ES-I3 (cell line): ENCODE measurements around the gene SLC38A4.

Source experiments
- H3K36me3 ChIP-seq: 2 replicates; pipeline ENCODE4 v1.6.1; 2013; ENCODE audit warnings: mild to moderate bottlenecking, low read length, control low read depth, moderate library complexity; ENCODE audit not compliant: insufficient read depth
- H3K4me1 ChIP-seq: 2 replicates; pipeline ENCODE4 v1.6.1; 2013; ENCODE audit warnings: mild to moderate bottlenecking, control low read depth, low read length; ENCODE audit not compliant: insufficient read depth
- H3K9ac ChIP-seq: 2 replicates; pipeline ENCODE4 v1.6.1; 2013; ENCODE audit warnings: low read depth, mild to moderate bottlenecking, low read length, moderate library complexity
- H3K9me3 ChIP-seq: 2 replicates; pipeline ENCODE4 v1.6.1; 2013; ENCODE audit warnings: mild to moderate bottlenecking, low read length, moderate library complexity; ENCODE audit not compliant: control insufficient read depth, insufficient read depth

The SLC38A4 gene

DNA sequence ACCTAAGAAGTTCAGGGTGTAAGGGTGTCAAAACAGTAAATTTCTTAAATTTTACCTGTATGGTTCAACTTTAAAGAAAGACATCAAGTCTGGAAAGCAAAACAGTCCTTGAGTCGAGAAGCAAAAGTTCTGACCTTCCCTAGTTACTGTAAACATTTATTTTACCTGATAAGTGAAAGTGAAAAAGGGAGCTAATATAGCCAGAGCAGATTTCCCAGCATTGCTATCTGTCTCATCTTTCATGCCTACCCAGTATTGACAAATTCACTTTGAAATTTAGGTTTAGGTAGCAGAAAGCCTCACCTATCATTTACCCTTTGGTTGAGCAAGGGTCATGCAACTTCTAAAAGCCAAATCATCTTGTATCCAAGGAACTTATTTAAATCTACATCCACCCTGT lies 24.5 kb downstream of the SLC38A4 start:
- Histone ChIP-seq H3K9me3 (no peaks in the 10 kb centered on the region), H3K9ac (no peak overlapping the region)

DNA sequence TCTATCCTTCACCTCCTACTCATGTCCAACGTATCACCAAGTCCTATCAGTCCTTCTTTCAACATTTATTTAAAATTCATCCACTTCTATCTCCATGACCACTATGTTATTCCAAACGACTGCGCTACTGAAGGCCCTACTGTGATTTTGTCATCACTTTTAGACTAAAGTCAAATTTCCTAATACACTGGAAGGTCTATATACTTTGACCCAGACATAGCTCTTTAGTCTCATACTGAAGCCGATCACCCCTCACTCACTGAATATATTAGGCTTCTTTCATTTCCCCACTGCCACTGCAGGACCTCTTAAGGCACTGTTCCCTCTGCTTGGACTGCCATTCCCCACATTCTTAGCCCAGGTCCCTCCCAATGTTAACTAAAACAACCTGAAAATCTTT lies 25.6 kb downstream of the SLC38A4 start:
- Histone ChIP-seq H3K9ac (no peak overlapping the region), H3K36me3 (no peaks in the 10 kb centered on the region), H3K4me1 (no peaks in the 10 kb centered on the region), H3K9me3 (no peaks in the 10 kb centered on the region)

More for the DNA sequence above, 24.5 kb downstream of the SLC38A4 start:
- Histone ChIP-seq H3K36me3 (no peaks in the 10 kb centered on the region), H3K4me1 (no peaks in the 10 kb centered on the region)

GRCh38 chr12:46798648-46799047 lies 27.1 kb downstream of the SLC38A4 start:
- Histone ChIP-seq H3K9ac (no peak overlapping the region), H3K36me3 (no peaks in the 10 kb centered on the region), H3K4me1 (no peaks in the 10 kb centered on the region), H3K9me3 (no peaks in the 10 kb centered on the region)

DNA sequence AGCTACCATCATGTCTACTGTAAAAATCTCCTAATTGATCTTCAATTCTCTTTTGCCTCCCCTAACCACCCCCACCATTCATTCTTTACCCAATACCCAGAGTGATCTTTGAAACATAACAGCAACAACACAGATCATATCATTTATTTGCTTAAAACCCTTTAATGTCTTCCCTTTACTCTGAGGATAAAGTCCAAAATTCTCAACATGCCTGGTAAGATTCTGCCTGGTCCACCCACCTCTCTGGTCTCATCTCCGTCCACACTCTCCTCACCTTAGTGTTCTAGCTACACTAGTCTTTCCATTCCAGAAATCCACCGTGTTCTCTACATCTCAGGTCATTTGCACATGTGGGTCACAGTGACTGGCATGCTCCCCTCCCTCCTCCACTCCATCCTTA lies 27.7 kb downstream of the SLC38A4 start:
- no peaks in the 10 kb centered on the region for H3K4me1 ChIP-seq
- H3K9ac ChIP-seq: no peak overlapping the region
- H3K36me3 ChIP-seq: no peaks in the 10 kb centered on the region
- H3K9me3 ChIP-seq: no peaks in the 10 kb centered on the region

GRCh38 chr12:46795988-46796387 lies 29.8 kb downstream of the SLC38A4 start:
- H3K9me3 ChIP-seq: no peaks in the 10 kb centered on the region
- H3K36me3 ChIP-seq: no peaks in the 10 kb centered on the region
- no peaks in the 10 kb centered on the region for H3K4me1 ChIP-seq

DNA sequence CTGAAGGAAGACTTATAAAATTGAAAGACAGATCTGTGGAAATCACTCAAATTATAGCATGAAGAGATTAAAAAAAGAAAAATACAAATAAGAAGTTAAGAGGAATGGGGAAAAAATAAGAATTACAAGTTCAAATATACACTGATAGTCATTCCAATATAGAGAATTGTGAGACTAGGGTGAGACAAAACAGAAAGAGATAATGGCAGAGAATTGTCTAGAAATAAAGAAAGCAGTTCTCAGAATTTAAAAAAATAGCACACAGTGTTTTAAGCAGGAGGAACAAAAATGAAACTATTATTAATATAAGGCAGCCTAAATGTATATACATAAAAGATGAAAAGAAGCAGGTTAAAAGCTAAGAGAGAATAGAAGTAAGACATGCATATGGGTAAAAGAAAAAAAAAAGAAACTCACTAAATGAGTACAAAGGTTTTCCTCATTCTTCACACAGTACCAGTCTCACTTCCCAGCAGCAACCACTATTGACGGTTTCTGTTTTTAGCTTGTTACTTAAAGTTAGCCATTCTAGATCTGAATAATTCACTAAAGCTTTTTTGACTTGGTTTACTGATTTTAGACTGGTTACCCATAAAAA lies 31.1 kb downstream of the SLC38A4 start:
- Histone ChIP-seq H3K9ac (no peak overlapping the region), H3K9me3 (no peaks in the 10 kb centered on the region), H3K36me3 (no peaks in the 10 kb centered on the region), H3K4me1 (no peaks in the 10 kb centered on the region)

More at GRCh38 chr12:46795988-46796387, 29.8 kb downstream of the SLC38A4 start:
- no peak overlapping the region for H3K9ac ChIP-seq

DNA sequence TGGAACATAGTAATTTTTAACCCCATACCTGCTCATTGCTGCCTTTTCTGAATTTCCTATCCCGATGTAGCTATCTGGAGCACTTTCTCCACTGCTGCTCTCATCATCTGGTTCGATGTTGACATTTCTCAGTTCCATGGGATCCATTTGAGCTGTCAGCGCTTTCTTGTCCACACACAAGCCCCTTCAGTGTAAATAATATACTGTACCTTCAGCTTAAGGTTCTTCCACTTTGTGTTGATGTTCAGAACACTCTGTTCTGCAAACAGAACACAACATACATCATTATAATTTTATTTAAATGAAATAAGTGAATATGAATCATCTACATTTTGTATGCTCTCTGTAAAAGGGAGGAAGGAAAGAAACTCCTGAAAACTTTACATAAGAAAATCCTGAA lies 32.9 kb downstream of the SLC38A4 start:
- H3K4me1 ChIP-seq: no peaks in the 10 kb centered on the region
- no peaks in the 10 kb centered on the region for H3K36me3 ChIP-seq
- no peaks in the 10 kb centered on the region for H3K9me3 ChIP-seq
- no peak overlapping the region for H3K9ac ChIP-seq

DNA sequence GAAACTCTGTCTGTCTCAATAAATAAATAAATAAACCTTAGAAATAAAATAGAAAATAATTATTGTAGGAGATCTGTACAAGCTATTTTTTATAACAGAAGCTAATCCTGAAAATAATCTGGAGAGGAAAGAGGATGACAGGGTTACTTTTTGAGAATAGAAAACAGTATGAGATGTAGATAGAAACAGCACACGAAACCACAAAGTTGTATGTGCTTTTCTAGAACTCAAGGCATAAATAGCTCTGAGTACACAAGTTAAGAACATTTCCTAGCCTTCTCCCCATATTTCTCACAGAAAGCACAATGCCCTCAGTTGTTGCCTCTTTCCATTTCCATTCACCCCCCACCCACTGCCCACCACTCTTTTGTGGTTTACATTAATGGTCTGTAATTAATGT lies 35.7 kb downstream of the SLC38A4 start:
- H3K4me1 ChIP-seq: no peaks in the 10 kb centered on the region
- H3K9ac ChIP-seq: no peak overlapping the region
- no peaks in the 10 kb centered on the region for H3K9me3 ChIP-seq
- no peaks in the 10 kb centered on the region for H3K36me3 ChIP-seq

DNA sequence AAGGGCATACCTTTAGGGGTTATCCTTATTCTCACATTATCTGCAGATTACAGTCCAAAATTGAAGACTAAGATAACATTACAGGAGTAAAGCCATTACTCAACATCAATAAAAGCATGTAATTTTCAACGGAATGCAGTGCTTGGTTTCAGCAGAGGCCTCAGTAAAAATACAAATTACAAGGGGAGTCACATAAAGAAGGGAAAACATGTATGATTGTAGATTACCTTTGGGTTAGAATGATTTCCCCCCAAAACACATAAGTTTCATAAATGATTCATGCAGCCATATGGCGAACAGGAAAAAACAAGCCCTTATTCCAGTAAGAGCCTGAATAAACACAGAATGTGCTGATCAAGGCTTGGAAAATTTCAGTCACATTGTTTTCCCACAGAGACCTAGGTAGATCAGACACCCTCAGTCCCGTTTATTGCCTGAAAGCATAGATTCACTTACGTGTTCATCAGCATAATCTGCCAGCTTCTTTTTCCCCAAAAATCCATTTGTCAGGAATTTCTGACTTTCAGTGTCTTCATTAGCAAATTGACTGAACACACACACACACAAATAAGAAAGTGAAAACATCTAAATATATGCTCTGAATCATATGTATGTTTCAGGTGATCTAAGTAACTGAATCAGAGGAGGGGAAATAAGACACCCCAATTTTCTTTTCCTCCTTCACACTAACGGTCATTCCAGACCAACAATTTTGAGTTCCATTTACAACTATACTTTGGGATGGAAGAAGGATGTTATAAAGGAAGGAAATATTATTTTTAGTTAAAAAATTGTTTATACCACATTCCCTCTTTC lies 37.5 kb downstream of the SLC38A4 start:
- no peaks in the 10 kb centered on the region for H3K9me3 ChIP-seq
- H3K36me3 ChIP-seq: no peaks in the 10 kb centered on the region
- H3K9ac ChIP-seq: no peak overlapping the region
- H3K4me1 ChIP-seq: no peaks in the 10 kb centered on the region

DNA sequence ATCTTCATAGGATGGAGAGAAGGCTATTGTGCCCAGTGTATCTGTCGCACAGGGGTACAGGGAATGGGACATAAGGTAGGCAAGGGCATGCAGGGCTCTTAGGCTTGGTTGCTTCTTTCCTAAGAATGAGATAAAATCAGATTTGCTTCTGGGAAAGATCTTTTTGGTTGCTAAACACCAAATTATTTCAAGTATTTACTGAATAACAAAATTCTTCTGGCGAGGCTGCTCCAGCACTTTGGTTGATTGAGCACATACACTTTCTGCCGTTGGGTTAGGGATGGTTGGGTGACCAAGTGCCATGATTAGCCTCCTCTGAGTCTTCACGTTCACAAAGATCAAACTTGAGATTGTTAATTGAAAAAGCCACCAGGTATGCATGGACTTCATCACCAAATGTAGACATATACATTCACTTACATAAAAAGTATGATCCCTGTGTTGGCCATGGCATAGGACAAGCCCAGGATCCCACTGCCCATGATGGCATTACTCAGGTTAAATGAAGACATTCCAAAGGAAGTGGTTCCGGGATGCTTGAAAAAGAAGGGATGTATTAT lies 38.2 kb downstream of the SLC38A4 start:
- H3K9me3 ChIP-seq: no peaks in the 10 kb centered on the region
- H3K9ac ChIP-seq: no peak overlapping the region
- H3K4me1 ChIP-seq: no peaks in the 10 kb centered on the region
- H3K36me3 ChIP-seq: no peaks in the 10 kb centered on the region

DNA sequence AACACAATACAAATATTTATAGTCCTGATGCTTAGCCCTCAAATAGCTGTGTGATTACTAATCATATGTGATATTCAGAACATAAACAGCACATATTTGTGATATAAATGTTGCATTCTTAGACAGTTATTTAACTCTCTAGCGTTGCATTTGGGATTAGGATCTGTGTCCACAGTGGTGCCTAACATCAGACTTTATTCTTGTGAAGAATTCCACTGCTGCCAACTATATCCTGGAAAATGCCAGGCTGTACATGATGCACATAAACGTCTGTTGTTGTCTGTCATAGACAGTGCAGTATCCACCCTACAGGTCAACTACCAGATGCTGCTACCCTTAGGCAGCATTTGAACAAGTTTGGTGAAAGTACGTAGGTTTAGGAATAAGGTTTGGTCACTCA lies 39.0 kb downstream of the SLC38A4 start:
- Histone ChIP-seq H3K36me3 (no peaks in the 10 kb centered on the region), H3K9ac (no peak overlapping the region), H3K9me3 (no peaks in the 10 kb centered on the region), H3K4me1 (no peaks in the 10 kb centered on the region)

DNA sequence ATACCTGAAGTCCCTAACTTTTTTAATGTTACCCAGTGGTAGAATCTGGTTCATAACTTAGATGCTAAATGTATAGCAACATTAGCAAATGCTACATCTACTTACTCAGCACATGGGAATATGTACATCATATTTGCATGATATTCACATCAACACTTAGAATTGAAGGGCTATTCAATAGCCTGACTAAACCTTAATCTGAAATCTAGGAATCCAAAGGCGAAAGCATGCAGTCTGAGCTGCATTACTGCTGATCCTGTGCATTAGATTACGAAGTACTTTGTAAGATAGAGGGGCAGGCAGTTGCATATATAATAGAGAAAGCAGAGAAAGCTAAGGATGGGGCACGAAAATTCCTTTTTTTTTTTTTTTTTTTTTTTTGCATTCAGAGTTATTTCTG lies 40.4 kb downstream of the SLC38A4 start:
- Histone ChIP-seq H3K36me3 (no peaks in the 10 kb centered on the region), H3K9ac (no peak overlapping the region)

GRCh38 chr12:46783871-46784270 lies 41.9 kb downstream of the SLC38A4 start:
- H3K9me3 ChIP-seq: no peaks in the 10 kb centered on the region
- H3K4me1 ChIP-seq: no peaks in the 10 kb centered on the region
- H3K36me3 ChIP-seq: no peaks in the 10 kb centered on the region
- no peak overlapping the region for H3K9ac ChIP-seq

More for the DNA sequence above, 40.4 kb downstream of the SLC38A4 start:
- Histone ChIP-seq H3K4me1 (no peaks in the 10 kb centered on the region), H3K9me3 (no peaks in the 10 kb centered on the region)

- Histone ChIP-seq H3K9ac (no peak overlapping the region), H3K9me3 (no peaks in the 10 kb centered on the region), H3K4me1 (no peaks in the 10 kb centered on the region; the same call in 1 of the 2 replicates), H3K36me3 (no peaks in the 10 kb centered on the region)
Measured at GRCh38 chr12:46779879-46780278, 45.9 kb downstream of the SLC38A4 start.

DNA sequence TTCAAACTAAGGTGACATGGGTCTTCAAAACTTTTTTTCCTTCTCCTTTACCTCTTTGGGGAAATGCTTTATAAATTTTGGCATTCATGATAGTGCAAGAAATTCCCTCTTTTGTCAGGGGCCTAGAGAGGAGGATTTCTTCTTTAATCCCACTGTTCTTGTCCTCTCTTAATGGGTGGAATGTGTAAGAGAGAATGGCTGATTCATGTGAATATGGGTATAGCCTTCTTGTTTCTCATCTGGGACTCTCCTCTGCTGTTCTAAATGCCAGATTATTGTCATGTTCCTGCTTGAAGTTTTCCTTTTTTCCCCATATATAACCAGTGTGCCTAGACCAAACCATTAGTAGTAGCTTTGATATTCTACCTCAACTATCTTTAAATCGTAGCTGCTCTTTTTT lies 46.7 kb downstream of the SLC38A4 start:
- H3K9ac ChIP-seq: no peak overlapping the region
- H3K9me3 ChIP-seq: no peaks in the 10 kb centered on the region
- H3K4me1 ChIP-seq: no peaks in the 10 kb centered on the region; the same call in 1 of the 2 replicates
- no peaks in the 10 kb centered on the region for H3K36me3 ChIP-seq
